ENCODE results near the gene PDPN. TPM values are rescaled to one million over a fixed set of nuclear protein-coding genes. Genes with fewer than 3 reads are reported as not detected.

PDPN gene
- total and polyA plus RNA-seq, 10 donors: 0.09 to 1.9 (median 0.38) TPM; not detected in 4

DNA sequence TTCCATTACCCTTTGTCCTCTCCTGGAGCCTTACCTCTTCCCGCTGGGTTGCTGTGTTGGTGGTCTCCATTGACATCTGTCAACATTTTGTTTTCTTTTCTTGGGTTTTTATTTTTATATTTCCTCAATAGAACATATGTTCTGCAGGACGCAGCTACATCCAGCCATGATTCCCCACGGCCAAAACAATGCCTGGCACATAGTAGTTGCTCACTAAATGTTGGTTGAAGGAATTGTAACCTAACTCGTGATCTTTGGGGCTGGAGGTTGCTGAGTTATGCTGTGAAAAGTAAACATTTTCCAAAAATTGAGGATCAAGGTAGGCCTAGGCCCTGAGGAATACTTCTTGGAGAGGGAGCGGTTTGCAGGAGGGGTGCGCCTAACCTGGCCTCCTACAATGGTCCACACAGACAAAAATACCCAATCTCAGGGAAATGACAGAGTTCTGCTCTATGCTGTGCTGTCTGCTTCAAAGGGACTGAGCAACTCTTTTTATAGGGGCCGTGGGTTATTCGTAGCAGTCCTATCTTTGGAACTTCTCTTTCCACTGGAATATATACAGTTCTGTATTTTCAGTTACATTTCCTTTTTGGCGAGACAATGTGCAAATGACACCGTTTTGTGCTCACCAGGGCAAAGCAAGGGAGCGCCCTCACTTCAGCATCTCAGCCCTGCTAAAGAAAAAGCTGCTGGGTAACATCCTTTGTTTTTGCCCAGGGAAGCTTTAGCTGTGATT is 1.4 kb downstream of the PDPN start:
- no peak overlapping the region for H3K27ac ChIP-seq
- 61 to 74% (median 63%) methylated on average over 11 of the region's 11 CpGs for WGBS, 5 donors
- no peak overlapping the region for H3K4me3 ChIP-seq
- intact Hi-C loops (cut with DNase I; ENCODE audit: low total_unique reads): no loop called here
- TF ChIP-seq POLR2A (IDR thresholded peaks at IDR 0.05): no peak
- DNase-seq: no peak
- H3K36me3 ChIP-seq: no peaks in the 10 kb centered on the region
- H3K9me3 ChIP-seq: no peaks in the 10 kb centered on the region
- peaks cover 0 to 10% (median 0%) of the 10 kb centered on the region in 6 donors for H3K4me1 ChIP-seq
- H3K27me3 ChIP-seq (replicated peaks in 1 of 7): peaks cover 0 to 95% (median 47%) of the 10 kb centered on the region in 7 donors

- Histone ChIP-seq H3K9me3 (no peaks in the 10 kb centered on the region), H3K36me3 (no peaks in the 10 kb centered on the region), H3K4me1 (peaks cover 0 to 10% (median 0%) of the 10 kb centered on the region in 6 donors), H3K27me3 (replicated peaks in 1 of 7) (peaks cover 0 to 95% (median 47%) of the 10 kb centered on the region in 7 donors), H3K27ac (no peak overlapping the region), H3K4me3 (no peak overlapping the region)
- intact Hi-C loops (cut with DNase I; ENCODE audit: low total_unique reads): no loop called here
- DNase-seq: no peak
- TF ChIP-seq POLR2A (IDR thresholded peaks at IDR 0.05) (no peak), CTCF (IDR thresholded peaks at IDR 0.05 in 8 of 11, conservative IDR thresholded peaks at IDR 0.05 in 3 of 11) (no peak), POLR2AphosphoS5 (IDR thresholded peaks at IDR 0.05) (no peak)
- 41 to 50% (median 48%) methylated on average over 9 of the region's 9 CpGs for WGBS, 5 donors
Observed at GRCh38 chr1:13585612-13585991, 2.0 kb downstream of the PDPN start.

DNA sequence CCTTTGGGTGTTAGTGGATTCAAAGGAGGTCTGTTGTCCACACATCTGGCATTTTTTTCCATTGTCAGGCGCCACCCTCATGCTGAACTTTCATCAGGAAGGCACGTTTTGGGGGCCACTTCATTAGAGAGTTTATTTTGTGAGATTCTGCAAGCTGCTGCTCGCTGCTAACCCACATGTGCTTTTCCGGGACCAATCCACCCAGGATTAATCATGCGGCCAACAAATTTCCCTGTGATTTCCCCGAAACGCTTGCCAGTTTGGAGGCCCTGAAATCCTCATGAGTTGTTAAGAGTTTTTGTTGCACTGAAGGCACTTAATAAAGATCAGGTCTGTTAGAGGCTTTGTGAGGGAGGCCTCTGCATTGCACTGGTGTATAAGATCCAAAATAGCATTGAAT is 2.4 kb downstream of the PDPN start:
- peaks cover 0 to 10% (median 0%) of the 10 kb centered on the region in 6 donors for H3K4me1 ChIP-seq
- DNase-seq: no peak
- peaks cover 0 to 95% (median 47%) of the 10 kb centered on the region in 7 donors for H3K27me3 ChIP-seq (replicated peaks in 1 of 7)
- no peaks in the 10 kb centered on the region for H3K36me3 ChIP-seq
- intact Hi-C loops (cut with DNase I; ENCODE audit: low total_unique reads): no loop called here
- TF ChIP-seq POLR2A (IDR thresholded peaks at IDR 0.05) (no peak), CTCF (IDR thresholded peaks at IDR 0.05 in 8 of 11, conservative IDR thresholded peaks at IDR 0.05 in 3 of 11) (no peak), POLR2AphosphoS5 (IDR thresholded peaks at IDR 0.05) (no peak)
- no peak overlapping the region for H3K4me3 ChIP-seq
- H3K9me3 ChIP-seq: no peaks in the 10 kb centered on the region
- WGBS, 5 donors: 67 to 79% (median 76%) methylated on average over 7 of the region's 7 CpGs
- no peak overlapping the region for H3K27ac ChIP-seq

- no peak overlapping the region for H3K27ac ChIP-seq
- no peak for DNase-seq
- H3K9me3 ChIP-seq: no peaks in the 10 kb centered on the region
- H3K4me3 ChIP-seq: no peak overlapping the region
- no peaks in the 10 kb centered on the region for H3K36me3 ChIP-seq
- H3K4me1 ChIP-seq: peaks cover 0 to 10% (median 0%) of the 10 kb centered on the region in 6 donors
- H3K27me3 ChIP-seq (replicated peaks in 1 of 7): peaks cover 0 to 90% (median 39%) of the 10 kb centered on the region in 7 donors
- intact Hi-C loops (cut with DNase I; ENCODE audit: low total_unique reads): no loop called here
- WGBS, 5 donors: 31 to 66% (median 55%) methylated on average over 9 of the region's 9 CpGs
- TF ChIP-seq POLR2A (IDR thresholded peaks at IDR 0.05) (no peak), CTCF (IDR thresholded peaks at IDR 0.05 in 8 of 11, conservative IDR thresholded peaks at IDR 0.05 in 3 of 11) (no peak), POLR2AphosphoS5 (IDR thresholded peaks at IDR 0.05) (no peak)
Observed at GRCh38 chr1:13587256-13588030, 3.8 kb downstream of the PDPN start.
